ENCODE measurements around the gene TCHP.
"Not testable (repeated sequence)": the region's sequence is repeated elsewhere in the genome, so short reads cannot be mapped to it uniquely, and the experiment has no call there.

Gene TCHP

DNA sequence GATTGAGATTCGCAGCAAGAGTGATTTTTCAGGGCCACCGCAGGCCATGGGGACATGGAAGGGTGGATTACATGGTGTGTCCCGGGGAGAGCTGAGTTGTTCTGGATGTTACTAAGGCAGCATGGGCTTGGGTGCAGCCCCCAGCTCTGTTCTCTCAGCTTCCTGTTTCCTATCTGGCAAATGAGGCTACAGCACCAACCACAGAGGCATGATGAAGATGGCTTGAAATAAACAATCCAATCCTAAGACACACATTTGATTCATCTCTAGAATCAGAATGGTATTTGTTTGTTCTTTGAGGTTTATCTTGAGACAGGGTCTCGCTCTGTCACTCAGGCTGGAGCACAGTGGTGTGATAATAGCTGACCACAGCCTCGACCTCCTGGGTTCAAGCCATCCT lies 41.3 kb upstream of the TCHP start:
- no peaks in the 10 kb centered on the region for H3K79me2 ChIP-seq (ENCODE audit: insufficient read depth, low read length)

DNA sequence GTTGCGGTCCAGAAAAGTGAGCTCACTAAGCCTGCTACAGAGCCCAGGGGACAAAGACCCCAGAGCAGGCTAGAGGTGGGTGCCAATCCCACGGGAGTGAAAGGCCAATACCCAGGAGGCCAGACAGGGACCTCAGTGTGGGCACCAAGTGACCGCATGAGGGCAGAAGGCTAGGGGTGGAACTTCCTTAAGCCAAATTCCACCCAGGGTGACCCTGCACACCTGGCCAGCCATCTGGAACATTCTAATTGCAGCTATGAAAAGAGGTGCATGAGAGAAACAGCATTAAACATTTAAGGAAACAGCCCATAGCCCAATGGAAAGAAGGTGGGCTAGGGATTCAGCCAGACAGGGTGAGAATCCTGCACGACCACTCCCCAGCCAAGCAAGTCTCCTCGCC lies 39.1 kb upstream of the TCHP start:
- no peaks in the 10 kb centered on the region for H3K36me3 ChIP-seq (ENCODE audit: low read length)
- no peak overlapping the region for H3K4me2 ChIP-seq (ENCODE audit: low read depth, low read length, poor library complexity, severe bottlenecking)
- no peaks in the 10 kb centered on the region for H4K20me1 ChIP-seq (ENCODE audit: low read depth, low read length)
- H3K4me3 ChIP-seq (ENCODE audit: insufficient read depth, low read length, poor library complexity, severe bottlenecking): no peak overlapping the region
- H2AFZ ChIP-seq (ENCODE audit: low read depth, low read length, severe bottlenecking): no peak overlapping the region
- H3K27me3 ChIP-seq (ENCODE audit: low read length): no peaks in the 10 kb centered on the region
- H3K9ac ChIP-seq (ENCODE audit: low read length): no peak overlapping the region
- TF ChIP-seq, protein P1, sequence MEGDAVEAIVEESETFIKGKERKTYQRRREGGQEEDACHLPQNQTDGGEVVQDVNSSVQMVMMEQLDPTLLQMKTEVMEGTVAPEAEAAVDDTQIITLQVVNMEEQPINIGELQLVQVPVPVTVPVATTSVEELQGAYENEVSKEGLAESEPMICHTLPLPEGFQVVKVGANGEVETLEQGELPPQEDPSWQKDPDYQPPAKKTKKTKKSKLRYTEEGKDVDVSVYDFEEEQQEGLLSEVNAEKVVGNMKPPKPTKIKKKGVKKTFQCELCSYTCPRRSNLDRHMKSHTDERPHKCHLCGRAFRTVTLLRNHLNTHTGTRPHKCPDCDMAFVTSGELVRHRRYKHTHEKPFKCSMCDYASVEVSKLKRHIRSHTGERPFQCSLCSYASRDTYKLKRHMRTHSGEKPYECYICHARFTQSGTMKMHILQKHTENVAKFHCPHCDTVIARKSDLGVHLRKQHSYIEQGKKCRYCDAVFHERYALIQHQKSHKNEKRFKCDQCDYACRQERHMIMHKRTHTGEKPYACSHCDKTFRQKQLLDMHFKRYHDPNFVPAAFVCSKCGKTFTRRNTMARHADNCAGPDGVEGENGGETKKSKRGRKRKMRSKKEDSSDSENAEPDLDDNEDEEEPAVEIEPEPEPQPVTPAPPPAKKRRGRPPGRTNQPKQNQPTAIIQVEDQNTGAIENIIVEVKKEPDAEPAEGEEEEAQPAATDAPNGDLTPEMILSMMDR (IDR thresholded peaks at IDR 0.05; ENCODE audit: insufficient read depth, low read length, poor library complexity, severe bottlenecking): no peak
- TF ChIP-seq EZH2phosphoT487 (conservative IDR thresholded peaks at IDR 0.05; ENCODE audit: low read length): no peak
- no peak overlapping the region for H3K27ac ChIP-seq (ENCODE audit: low read depth, low read length)
- no peaks in the 10 kb centered on the region for H3K9me3 ChIP-seq (ENCODE audit: insufficient read depth, low read length)
- H3K9me2 ChIP-seq (replicated peaks; ENCODE audit: insufficient read depth, low read length): no peaks in the 10 kb centered on the region
- H3K79me2 ChIP-seq (ENCODE audit: insufficient read depth, low read length): no peaks in the 10 kb centered on the region
- no peaks in the 10 kb centered on the region for H3F3A ChIP-seq (ENCODE audit: insufficient read depth)

More for the DNA sequence above, 41.3 kb upstream of the TCHP start:
- no peaks in the 10 kb centered on the region for H3K27me3 ChIP-seq (ENCODE audit: low read length)
- H3F3A ChIP-seq (ENCODE audit: insufficient read depth): no peaks in the 10 kb centered on the region
- H3K9me2 ChIP-seq (replicated peaks; ENCODE audit: insufficient read depth, low read length): no peaks in the 10 kb centered on the region
- H3K9ac ChIP-seq (ENCODE audit: low read length): no peak overlapping the region
- H3K27ac ChIP-seq (ENCODE audit: low read depth, low read length): no peak overlapping the region
- TF ChIP-seq EZH2phosphoT487 (conservative IDR thresholded peaks at IDR 0.05; ENCODE audit: low read length): no peak
- TF ChIP-seq, protein P1 (IDR thresholded peaks at IDR 0.05; ENCODE audit: insufficient read depth, low read length, poor library complexity, severe bottlenecking): no peak
- no peak overlapping the region for H2AFZ ChIP-seq (ENCODE audit: low read depth, low read length, severe bottlenecking)
- H3K4me2 ChIP-seq (ENCODE audit: low read depth, low read length, poor library complexity, severe bottlenecking): no peak overlapping the region
- H4K20me1 ChIP-seq (ENCODE audit: low read depth, low read length): no peaks in the 10 kb centered on the region
- H3K4me3 ChIP-seq (ENCODE audit: insufficient read depth, low read length, poor library complexity, severe bottlenecking): no peak overlapping the region
- no peaks in the 10 kb centered on the region for H3K9me3 ChIP-seq (ENCODE audit: insufficient read depth, low read length)
- H3K36me3 ChIP-seq (ENCODE audit: low read length): no peaks in the 10 kb centered on the region

DNA sequence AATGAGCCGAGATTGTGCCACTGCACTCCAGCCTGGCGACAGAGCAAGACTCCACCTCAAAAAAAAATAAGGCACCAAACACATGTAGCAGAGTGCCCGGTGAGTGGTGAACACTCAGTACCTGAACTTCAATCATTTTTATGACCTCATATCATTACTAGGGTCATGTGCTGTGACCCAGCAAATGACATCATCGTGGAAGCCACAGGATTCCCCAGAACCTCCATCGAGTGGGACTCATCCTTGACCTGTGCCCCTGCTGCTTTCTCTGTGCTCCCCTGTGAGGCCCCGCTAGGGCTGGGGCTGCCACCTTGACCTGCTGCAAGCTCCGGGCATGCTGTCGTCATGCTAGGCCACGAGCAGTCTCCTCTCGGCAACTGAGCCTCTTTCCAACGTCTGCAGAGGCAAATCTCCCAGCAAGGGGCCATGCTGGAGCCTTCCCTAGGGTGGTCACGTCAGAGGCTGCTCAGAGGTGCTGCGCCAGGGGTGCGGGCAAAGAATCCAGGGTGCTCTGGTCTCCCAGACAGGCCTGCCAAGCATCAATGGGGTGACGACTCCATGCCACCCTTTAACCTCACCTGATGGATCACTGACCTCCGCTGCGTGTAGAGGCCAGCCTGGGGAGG lies 38.3 kb upstream of the TCHP start:
- no peaks in the 10 kb centered on the region for H3K79me2 ChIP-seq (ENCODE audit: insufficient read depth, low read length)
- H3K9ac ChIP-seq (ENCODE audit: low read length): no peak overlapping the region
- no peaks in the 10 kb centered on the region for H3K9me3 ChIP-seq (ENCODE audit: insufficient read depth, low read length)
- H3K36me3 ChIP-seq (ENCODE audit: low read length): no peaks in the 10 kb centered on the region
- TF ChIP-seq EZH2phosphoT487 (conservative IDR thresholded peaks at IDR 0.05; ENCODE audit: low read length): no peak
- TF ChIP-seq, protein P1 (IDR thresholded peaks at IDR 0.05; ENCODE audit: insufficient read depth, low read length, poor library complexity, severe bottlenecking): no peak
- no peaks in the 10 kb centered on the region for H3K27me3 ChIP-seq (ENCODE audit: low read length)
- H3K9me2 ChIP-seq (replicated peaks; ENCODE audit: insufficient read depth, low read length): no peaks in the 10 kb centered on the region
- H3K27ac ChIP-seq (ENCODE audit: low read depth, low read length): no peak overlapping the region
- H3K4me2 ChIP-seq (ENCODE audit: low read depth, low read length, poor library complexity, severe bottlenecking): no peak overlapping the region
- H2AFZ ChIP-seq (ENCODE audit: low read depth, low read length, severe bottlenecking): no peak overlapping the region
- H3F3A ChIP-seq (ENCODE audit: insufficient read depth): no peaks in the 10 kb centered on the region
- H3K4me3 ChIP-seq (ENCODE audit: insufficient read depth, low read length, poor library complexity, severe bottlenecking): no peak overlapping the region
- no peaks in the 10 kb centered on the region for H4K20me1 ChIP-seq (ENCODE audit: low read depth, low read length)

DNA sequence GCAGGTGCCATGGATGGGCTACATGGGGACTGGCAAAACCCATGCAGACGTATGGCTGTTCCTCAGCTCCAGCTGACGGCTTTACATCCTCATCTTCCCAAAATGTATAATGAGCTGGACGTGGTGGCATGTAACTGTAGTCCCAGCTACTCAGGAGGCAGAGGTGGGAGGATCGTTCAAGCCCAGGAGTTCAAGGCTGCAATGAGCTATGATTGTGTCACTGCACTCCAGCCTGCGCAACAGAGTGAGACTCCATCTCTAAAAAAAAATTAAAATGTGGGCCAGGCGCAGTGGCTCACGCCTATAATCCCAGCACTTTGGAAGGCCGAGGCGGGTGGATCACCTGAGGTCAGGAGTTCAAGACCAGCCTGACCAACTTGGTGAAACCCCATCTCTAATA lies 37.6 kb upstream of the TCHP start:
- H3K27me3 ChIP-seq (ENCODE audit: low read length); H3F3A ChIP-seq (ENCODE audit: insufficient read depth); H3K9me2 ChIP-seq (replicated peaks; ENCODE audit: insufficient read depth, low read length); H3K9ac ChIP-seq (ENCODE audit: low read length); H2AFZ ChIP-seq (ENCODE audit: low read depth, low read length, severe bottlenecking); H4K20me1 ChIP-seq (ENCODE audit: low read depth, low read length); H3K4me3 ChIP-seq (ENCODE audit: insufficient read depth, low read length, poor library complexity, severe bottlenecking); H3K9me3 ChIP-seq (ENCODE audit: insufficient read depth, low read length); H3K4me2 ChIP-seq (ENCODE audit: low read depth, low read length, poor library complexity, severe bottlenecking); H3K36me3 ChIP-seq (ENCODE audit: low read length); H3K27ac ChIP-seq (ENCODE audit: low read depth, low read length); H3K79me2 ChIP-seq (ENCODE audit: insufficient read depth, low read length): not testable (repeated sequence)
